ENCODE results near the gene TTF1. TPM values are rescaled to one million over a fixed set of nuclear protein-coding genes. Genes with fewer than 3 reads are reported as not detected.

The TTF1 gene
- total RNA-seq, 2 donors from 2014 or later = 11.5 to 11.8 TPM

- DNase-seq (ENCODE audit: low spot score) = no peak
Observed at GRCh38 chr9:132346177-132346576, 60.5 kb downstream of the TTF1 start.

DNA sequence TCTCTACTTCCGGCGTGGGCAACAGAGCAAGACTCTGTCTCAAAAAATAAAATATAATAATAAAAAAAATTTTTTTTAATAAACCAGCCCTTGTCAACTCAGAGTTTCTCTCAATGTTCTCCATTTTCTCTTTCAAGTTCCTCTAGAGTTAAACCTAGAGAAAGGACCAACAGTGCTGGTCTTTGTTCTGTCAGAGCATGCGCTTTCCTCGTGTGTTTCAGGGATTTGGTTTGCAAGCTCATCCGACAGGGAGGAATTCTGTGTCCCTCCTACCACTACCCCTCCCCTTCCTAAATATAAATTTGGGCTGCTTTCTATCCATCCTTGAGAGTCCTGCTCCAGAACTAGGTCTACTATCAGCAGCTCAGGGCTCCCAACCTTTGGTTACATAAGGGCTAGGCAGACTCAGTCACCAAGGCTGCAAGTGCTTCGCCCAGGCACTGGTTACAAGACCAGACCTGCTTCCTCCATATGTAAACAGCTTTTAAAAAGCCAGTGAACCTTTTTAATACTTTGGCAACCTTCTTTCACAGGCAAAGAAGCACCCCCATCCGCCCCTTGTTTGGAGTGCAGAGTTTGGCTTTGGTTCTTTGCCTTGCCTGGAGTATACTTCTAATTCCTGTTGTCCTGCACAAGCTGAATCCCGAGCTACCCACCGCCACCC is 65.3 kb downstream of the TTF1 start:
- peaks cover 69% of the 10 kb centered on the region for H3K36me3 ChIP-seq
- no peak overlapping the region for H3K27ac ChIP-seq
- no peaks in the 10 kb centered on the region for H3K4me1 ChIP-seq (ENCODE audit: control insufficient read depth in 1 of 2, low read depth in 2 of 2)
- no peaks in the 10 kb centered on the region for H3K27me3 ChIP-seq (replicated peaks; ENCODE audit: insufficient read depth)
- no peaks in the 10 kb centered on the region for H3K9me3 ChIP-seq
- no peak for TF ChIP-seq CTCF (IDR thresholded peaks at IDR 0.05)
- DNase-seq (ENCODE audit: low spot score) (no peak), ATAC-seq (ENCODE audit: insufficient number of reproducible peaks, low FRiP score, low read depth) (no peak)
- H3K4me3 ChIP-seq = no peak overlapping the region

More at GRCh38 chr9:132346177-132346576, 60.5 kb downstream of the TTF1 start:
- TF ChIP-seq CTCF (IDR thresholded peaks at IDR 0.05) = no peak
- ATAC-seq (ENCODE audit: insufficient number of reproducible peaks, low FRiP score, low read depth) = no peak
- Histone ChIP-seq H3K9me3 (no peaks in the 10 kb centered on the region), H3K36me3 (peaks cover 73% of the 10 kb centered on the region), H3K27me3 (replicated peaks; ENCODE audit: insufficient read depth) (no peaks in the 10 kb centered on the region), H3K27ac (no peak overlapping the region), H3K4me1 (ENCODE audit: control insufficient read depth in 1 of 2, low read depth in 2 of 2) (no peaks in the 10 kb centered on the region), H3K4me3 (no peak overlapping the region)

DNA sequence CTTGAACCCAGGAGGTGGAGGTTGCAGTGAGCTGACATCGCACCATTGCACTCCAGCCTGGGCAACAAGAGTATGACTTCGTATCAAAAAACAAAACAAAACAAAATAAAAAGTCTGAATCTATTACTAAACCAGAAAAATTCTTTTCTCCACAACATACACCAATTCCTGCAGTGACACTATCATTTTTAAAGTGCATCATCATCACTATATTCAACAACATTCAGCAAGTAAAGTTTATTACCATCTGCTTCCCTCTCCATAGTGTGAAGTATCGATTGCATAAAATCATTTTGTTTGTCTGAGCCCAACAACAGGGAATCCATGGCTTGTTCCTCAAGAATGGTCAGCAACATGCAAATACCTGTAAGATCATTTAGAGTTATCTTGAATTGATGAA is 72.3 kb downstream of the TTF1 start:
- Histone ChIP-seq H3K4me3 (no peak overlapping the region), H3K9me3 (no peaks in the 10 kb centered on the region), H3K4me1 (ENCODE audit: control insufficient read depth in 1 of 2, low read depth in 2 of 2) (no peaks in the 10 kb centered on the region), H3K36me3 (peaks cover 71% of the 10 kb centered on the region), H3K27ac (no peak overlapping the region), H3K27me3 (replicated peaks; ENCODE audit: insufficient read depth) (no peaks in the 10 kb centered on the region)
- ATAC-seq (ENCODE audit: insufficient number of reproducible peaks, low FRiP score, low read depth) (no peak), DNase-seq (ENCODE audit: low spot score) (no peak)
- no peak for TF ChIP-seq CTCF (IDR thresholded peaks at IDR 0.05)

GRCh38 chr9:132333556-132333955 is 73.1 kb downstream of the TTF1 start:
- Histone ChIP-seq H3K9me3 (no peaks in the 10 kb centered on the region), H3K27ac (no peak overlapping the region), H3K36me3 (peaks cover 71% of the 10 kb centered on the region), H3K4me1 (ENCODE audit: control insufficient read depth in 1 of 2, low read depth in 2 of 2) (no peaks in the 10 kb centered on the region), H3K4me3 (no peak overlapping the region), H3K27me3 (replicated peaks; ENCODE audit: insufficient read depth) (no peaks in the 10 kb centered on the region)
- no peak for TF ChIP-seq CTCF (IDR thresholded peaks at IDR 0.05)
- ATAC-seq (ENCODE audit: insufficient number of reproducible peaks, low FRiP score, low read depth) (no peak), DNase-seq (ENCODE audit: low spot score) (no peak)

DNA sequence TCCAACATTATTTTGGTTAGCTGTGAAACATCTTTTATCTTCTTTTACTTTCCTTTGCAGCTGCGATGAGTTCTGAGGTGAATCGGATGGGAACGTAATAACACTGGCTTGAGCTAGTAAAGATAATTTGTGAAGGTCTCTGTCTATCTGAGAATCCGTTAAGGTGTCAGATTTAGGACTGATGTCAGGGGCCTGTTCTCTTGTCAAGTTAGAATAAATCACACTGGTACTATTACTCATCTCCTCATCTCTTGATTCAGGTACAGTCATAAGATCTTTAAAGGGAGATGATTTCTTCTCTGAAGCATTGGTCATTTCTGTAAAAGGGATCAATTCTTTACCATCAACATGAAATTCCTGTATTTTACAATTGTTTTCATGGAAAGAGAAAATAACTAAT is 78.1 kb downstream of the TTF1 start:
- DNase-seq (ENCODE audit: low spot score) = no peak
- no peak for TF ChIP-seq CTCF (IDR thresholded peaks at IDR 0.05)
- no peak for ATAC-seq (ENCODE audit: insufficient number of reproducible peaks, low FRiP score, low read depth)
- no peaks in the 10 kb centered on the region for H3K27me3 ChIP-seq (replicated peaks; ENCODE audit: insufficient read depth)
- no peaks in the 10 kb centered on the region for H3K9me3 ChIP-seq
- no peak overlapping the region for H3K4me3 ChIP-seq
- H3K4me1 ChIP-seq (ENCODE audit: control insufficient read depth in 1 of 2, low read depth in 2 of 2) = no peaks in the 10 kb centered on the region
- H3K27ac ChIP-seq = no peak overlapping the region
- H3K36me3 ChIP-seq = peaks cover 54% of the 10 kb centered on the region
